Left ventricle myocardium superior (tissue), 1 donor: ENCODE data around the gene DHRSX. TPM values are rescaled to one million over a fixed set of nuclear protein-coding genes. Genes with fewer than 3 reads are reported as not detected.
"Not testable (repeated sequence)": the region's sequence is repeated elsewhere in the genome, so short reads cannot be mapped to it uniquely, and the experiment has no call there.

Experiments used
- ATAC-seq: fragments of 200-7000 bp; cut with Tn5 transposase; one replicate; pipeline ENCODE4 v1.9.1; 2020; ENCODE audit warnings: mild to moderate bottlenecking, moderate library complexity
- DNase-seq: peaks from one replicate; pipeline ENCODE4 v3.0.0-alpha.2; 2020
- intact Hi-C: fragments of 100-400 bp; cut with micrococcal nuclease; formaldehyde crosslinking; loops from one replicate; pipeline ENCODE4 v1.11.0; 2022
- total RNA-seq: library from RNA; stranded (reverse); fragmentation: NEBNext Ultra II Directional; extraction: Animal tissue kit (Norgen Biotek cat#: 25700); gene quantifications from one replicate; pipeline ENCODE4 v1.2.1, GENCODE V29; 2021
- donor health status: DM: no; HTN: yes; CAD: no; lungs with severe emphysema.

The DHRSX gene
- total RNA-seq, 1 donor from 2014 or later: 38.4 TPM

GRCh38 chrX:2521092-2521926 is 20.5 kb upstream of the DHRSX start:
- intact Hi-C loops: no loop called here
- ATAC-seq (peak; percentile 70), DNase-seq (peak; percentile 43)

DNA sequence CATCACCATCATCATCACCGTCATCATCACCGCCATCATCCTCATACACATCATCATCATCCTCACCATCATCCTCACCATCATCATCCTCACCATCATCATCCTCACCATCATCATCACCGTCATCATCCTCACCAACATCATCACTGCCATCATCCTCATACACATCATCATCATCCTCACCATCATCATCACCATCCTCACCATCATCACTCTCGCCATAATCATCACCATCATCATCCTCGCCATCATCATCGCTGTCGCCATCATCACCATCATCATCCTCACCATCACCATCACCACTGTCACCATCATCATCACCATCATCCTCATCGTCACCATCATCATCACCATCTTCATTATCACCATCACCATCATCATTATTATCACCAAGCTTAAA is 19.8 kb upstream of the DHRSX start:
- intact Hi-C loops: no loop called here
- ATAC-seq: no peak
- no peak for DNase-seq

DNA sequence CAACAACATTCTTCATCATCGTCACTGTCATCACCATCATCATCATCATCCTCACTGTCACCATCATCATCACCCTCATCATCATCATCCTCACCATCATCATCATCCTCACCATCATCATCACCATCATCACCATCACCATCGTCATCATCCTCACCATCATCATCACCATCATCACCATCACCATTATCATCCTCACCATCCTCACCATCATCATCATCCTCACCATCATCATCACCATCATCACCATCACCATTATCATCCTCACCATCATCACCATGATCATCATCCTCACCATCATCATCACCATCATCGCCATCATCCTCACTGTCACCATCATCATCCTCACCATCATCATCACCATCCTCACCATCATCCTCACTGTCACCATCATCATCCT is 18.9 kb upstream of the DHRSX start:
- DNase-seq, intact Hi-C loops, ATAC-seq: not testable (repeated sequence)

DNA sequence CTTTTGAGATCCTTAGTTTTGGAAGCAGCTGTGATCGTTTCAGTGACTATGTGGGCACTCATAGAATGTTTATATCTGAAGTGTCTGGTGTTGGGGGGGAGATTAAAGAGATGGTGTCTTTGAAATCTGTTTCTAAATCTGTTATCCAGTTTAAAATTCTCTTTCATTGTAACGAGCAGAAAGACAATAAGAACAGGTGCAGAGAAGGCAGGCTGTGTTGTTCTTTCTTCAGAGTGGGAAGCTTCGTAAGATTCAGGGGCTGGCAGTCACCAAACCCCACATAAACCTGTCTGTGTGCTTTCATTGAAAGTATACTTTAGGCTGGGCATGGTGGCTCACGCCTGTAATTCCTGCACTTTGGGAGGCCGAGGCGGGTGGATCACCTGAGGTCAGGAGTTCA is 16.3 kb upstream of the DHRSX start:
- ATAC-seq: no peak
- DNase-seq: no peak
- intact Hi-C loops: no loop called here

DNA sequence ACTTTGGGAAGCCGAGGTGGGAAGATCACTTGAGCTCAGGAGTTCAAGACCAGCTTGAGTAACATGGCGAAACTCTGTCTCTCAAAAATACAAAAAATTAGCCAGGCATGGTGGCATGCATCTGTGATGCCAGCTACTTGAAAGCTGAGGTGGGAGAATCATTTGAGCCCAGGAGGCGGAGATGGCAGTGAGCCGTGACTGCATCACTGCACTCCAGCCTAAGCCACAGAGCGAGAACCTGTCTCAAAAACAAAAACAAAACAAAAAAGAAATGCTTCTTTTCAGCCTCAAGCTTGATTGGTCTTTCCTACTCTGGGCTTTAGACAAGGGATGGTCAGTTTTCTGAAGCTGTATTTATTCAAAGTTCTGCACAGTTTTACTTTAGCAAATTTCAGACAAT is 15.8 kb upstream of the DHRSX start:
- intact Hi-C loops: no loop called here
- DNase-seq (no peak), ATAC-seq (no peak)

GRCh38 chrX:2514131-2514530 is 13.4 kb upstream of the DHRSX start:
- no peak for DNase-seq
- ATAC-seq: no peak
- intact Hi-C loops: no loop called here

GRCh38 chrX:2513121-2513664 is 12.4 kb upstream of the DHRSX start:
- ATAC-seq (no peak), DNase-seq (no peak)
- intact Hi-C loops: no loop called here

- DNase-seq (no peak), ATAC-seq (no peak)
- intact Hi-C loops: no loop called here
Measured at GRCh38 chrX:2512501-2512900, 11.7 kb upstream of the DHRSX start.

DNA sequence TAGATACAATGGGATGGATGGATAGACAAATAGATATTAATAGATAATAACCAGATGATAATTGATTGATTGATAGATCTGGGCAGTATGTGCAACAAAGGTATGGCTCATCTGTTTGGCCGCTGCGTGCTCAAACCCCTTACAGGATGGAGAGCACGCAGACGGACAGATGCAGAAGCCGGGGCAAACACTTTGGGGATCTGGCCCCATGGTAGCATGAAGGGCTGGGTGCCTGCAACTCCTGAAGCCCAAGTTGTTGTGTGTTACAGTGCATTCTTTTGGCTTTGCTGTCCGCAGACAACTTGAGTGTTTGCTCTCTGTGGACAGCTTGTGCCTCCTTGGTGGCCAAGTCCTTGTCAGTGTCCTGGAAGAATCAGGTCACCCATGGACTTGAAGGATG is 10.6 kb upstream of the DHRSX start:
- no peak for ATAC-seq
- intact Hi-C loops: no loop called here

GRCh38 chrX:2508648-2509335 is 8.0 kb upstream of the DHRSX start:
- no peak for DNase-seq
- intact Hi-C loops: no loop called here
- no peak for ATAC-seq

More for the DNA sequence above, 10.6 kb upstream of the DHRSX start:
- no peak for DNase-seq

GRCh38 chrX:2507904-2508627 is 7.3 kb upstream of the DHRSX start:
- intact Hi-C loops: no loop called here
- ATAC-seq (no peak), DNase-seq (no peak)

- DNase-seq: no peak
- no peak for ATAC-seq
- intact Hi-C loops: no loop called here
Measured at GRCh38 chrX:2507196-2507595, 6.4 kb upstream of the DHRSX start.

- intact Hi-C loops, DNase-seq, ATAC-seq: not testable (repeated sequence)
Measured at GRCh38 chrX:2505341-2505740, 4.6 kb upstream of the DHRSX start.

DNA sequence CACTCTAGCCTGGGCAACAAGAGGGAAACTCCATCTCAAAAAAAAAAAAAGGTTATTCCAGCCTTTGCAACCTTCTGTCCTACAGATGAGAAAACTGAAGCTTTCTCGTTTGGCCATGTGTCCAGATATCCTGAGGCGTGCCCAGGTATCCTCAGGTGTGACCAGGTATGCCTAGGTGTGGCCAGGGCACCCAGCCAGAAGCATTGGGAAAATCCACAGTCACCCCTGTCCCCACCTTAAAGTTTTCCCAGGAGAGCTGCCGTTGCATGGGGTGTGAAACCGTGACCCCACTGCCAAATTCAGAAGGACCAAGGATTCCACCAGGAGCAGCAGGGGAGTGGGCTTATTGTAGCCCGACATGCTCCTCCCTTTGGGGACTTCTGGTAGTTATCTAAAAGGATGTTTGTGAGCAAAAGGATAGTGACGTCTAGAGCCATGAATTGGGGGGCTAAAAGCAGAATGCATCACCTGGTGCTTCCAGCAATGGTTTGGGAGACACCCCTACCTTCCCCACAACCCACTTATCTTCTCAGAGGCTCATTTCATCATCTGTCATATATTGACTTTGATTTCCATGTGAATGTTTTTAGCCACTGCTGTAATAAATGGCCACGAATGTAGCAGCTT is 4.0 kb upstream of the DHRSX start:
- intact Hi-C loops: no loop called here
- ATAC-seq (no peak), DNase-seq (no peak)

DNA sequence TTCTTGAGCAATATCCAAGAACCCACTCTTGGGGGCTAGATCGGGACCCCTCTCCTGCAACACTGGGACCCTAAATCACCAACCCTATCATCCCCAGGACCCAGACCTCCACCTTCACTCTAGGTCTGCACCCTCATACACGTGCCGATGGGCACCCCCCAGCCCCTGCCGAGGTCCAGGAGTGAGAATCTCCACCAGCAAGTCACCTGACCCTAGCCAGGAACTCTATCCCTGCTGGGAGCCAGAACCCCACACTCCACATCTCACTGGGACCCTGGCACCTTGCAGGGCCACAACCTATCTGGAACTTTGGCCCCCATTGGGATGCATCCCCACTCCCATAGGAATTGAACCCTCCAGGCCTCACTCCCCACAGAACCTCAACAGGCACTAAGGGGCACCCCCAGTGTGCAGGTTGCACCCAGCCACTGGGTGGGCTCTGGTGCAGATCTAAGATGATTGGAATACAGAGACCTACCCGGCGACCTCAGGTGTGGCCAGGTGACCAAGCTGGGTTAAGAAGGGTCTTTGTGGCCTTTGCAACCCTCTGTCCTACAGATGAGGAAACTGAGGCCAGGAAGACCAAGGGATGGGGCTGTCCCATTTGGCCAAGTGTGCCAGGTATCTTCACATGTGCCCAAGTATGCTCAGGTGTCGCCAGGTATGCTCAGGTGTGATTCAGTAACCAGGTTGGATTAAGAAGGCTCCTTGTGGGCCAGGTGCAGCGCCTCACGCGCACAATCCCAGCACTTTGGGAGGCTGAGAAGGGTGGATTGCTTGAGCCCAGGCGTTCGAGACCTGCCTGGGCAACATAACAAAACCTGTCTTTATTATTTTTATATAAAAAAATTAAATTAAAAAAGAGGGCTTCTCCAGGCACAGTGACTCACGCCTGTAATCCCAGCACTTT is 3.1 kb upstream of the DHRSX start:
- intact Hi-C loops: no loop called here
- ATAC-seq (no peak), DNase-seq (no peak)

DNA sequence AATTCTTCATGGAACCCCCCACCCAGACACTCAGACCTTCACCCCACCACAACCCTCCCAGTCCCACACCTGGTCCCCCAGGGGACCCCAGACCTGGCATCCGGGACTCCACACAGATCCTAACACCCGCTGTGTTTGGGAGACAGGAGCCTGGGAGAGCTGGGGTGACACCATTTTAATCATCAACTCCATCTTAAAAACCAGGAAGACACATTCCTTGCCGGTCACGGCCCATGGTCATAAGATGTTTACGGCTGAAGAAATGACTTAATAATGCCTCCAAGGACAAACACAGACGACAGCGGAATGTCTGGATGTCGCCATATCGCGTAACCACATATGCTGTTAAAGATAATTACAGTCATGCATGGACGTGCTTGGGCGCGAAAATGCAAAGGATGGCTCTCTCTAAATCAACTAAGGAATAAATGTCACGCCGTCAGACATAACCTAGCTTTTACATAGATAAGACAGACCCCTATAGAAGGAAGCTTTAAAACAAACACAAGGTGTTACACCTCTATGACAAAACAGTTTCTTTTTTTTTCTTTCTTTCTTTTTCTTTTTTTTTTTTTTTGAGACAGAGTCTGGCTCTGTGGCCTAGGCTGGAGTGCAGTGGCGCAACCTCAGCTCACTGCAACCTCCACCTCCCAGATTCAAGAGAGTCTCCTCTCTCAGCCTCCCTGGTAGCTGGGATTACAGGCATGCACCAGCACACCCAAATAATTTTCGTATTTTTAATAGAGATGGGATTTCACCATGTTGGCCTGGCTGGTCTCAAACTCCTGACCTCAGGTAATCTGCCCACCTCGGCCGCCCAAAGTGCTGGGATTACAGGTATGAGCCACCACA is 2.1 kb upstream of the DHRSX start:
- ATAC-seq (no peak), DNase-seq (no peak)
- intact Hi-C loops: no loop called here

DNA sequence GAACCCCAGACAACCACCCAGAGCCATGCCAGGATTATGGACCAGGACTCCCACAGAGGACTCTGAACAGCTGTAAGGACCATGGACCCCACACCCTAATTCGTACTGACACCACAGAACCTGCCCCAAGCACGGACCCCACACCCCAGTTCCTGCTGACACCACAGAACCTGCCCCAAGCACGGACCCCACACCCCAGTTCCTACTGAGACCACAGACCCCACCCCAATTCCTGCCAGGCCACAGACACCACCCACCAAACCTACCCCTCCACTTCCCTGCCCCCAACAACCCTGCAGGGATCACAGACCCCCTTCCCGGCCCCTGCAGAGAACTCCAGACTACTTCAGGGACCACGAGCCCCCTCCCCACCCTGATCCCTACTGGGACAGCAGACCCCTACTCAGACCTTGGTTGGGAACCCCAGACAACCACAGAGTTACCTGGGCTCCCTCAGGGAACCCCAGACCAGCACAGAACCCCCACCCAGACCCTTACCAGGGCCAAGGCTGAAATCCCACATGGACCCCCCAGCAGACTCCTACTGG is 1.4 kb upstream of the DHRSX start:
- DNase-seq (no peak), ATAC-seq (no peak)
- intact Hi-C loops: no loop called here
